Liver (tissue), 9 donors: ENCODE measurements around the gene GATB. TPM values are rescaled to one million over a fixed set of nuclear protein-coding genes. Genes with fewer than 3 reads are reported as not detected.

ENCODE experiments used
- DNase-seq: peaks from one replicate; pipeline ENCODE4 v3.0.0-alpha.2; 2017; ENCODE audit warnings: low spot score
- H3K27ac ChIP-seq, 2 donors: one replicate each; pipeline ENCODE4 v1.7.0; 2013; ENCODE audit warnings: inconsistent platforms in 2 of 2, low read length in 2 of 2, control low read depth in 1 of 2, low read depth in 1 of 2, mild to moderate bottlenecking in 1 of 2
- H3K27me3 ChIP-seq, 4 donors: one replicate each; pipeline versions ENCODE4 v1.6.1 to v1.7.0; 2013; ENCODE audit warnings: low read length in 3 of 4, inconsistent platforms in 1 of 4, mild to moderate bottlenecking in 1 of 4, moderate library complexity in 1 of 4; ENCODE audit not compliant: control insufficient read depth in 4 of 4, insufficient read depth in 4 of 4
- H3K36me3 ChIP-seq, 4 donors: one replicate each; pipeline versions ENCODE4 v1.6.1 to v1.7.0; 2013; ENCODE audit warnings: low read length in 3 of 4, mild to moderate bottlenecking in 3 of 4, low read depth in 1 of 4, moderate library complexity in 1 of 4; ENCODE audit not compliant: control insufficient read depth in 4 of 4, insufficient read depth in 3 of 4
- H3K4me1 ChIP-seq, 4 donors: one replicate each; pipeline versions ENCODE4 v1.6.1 to v1.7.0; 2013; ENCODE audit warnings: low read length in 3 of 4, mild to moderate bottlenecking in 3 of 4, moderate library complexity in 1 of 4; ENCODE audit not compliant: control insufficient read depth in 4 of 4, insufficient read depth in 4 of 4
- H3K4me3 ChIP-seq, 3 donors: one replicate each; pipeline versions ENCODE4 v1.6.1 to v1.7.0; 2013; ENCODE audit warnings: low read length in 3 of 3, control low read depth in 1 of 3, low read depth in 1 of 3, mild to moderate bottlenecking in 1 of 3
- H3K9ac ChIP-seq, 2 donors: one replicate each; pipeline ENCODE4 v1.7.0; 2013; ENCODE audit warnings: low read length in 2 of 2, mild to moderate bottlenecking in 2 of 2, moderate library complexity in 2 of 2, control low read depth in 1 of 2, low read depth in 1 of 2
- H3K9me3 ChIP-seq, 4 donors: one replicate each; pipeline versions ENCODE4 v1.6.1 to v1.7.0; 2013; ENCODE audit warnings: low read length in 3 of 4; ENCODE audit not compliant: control insufficient read depth in 4 of 4
- EGR1 ChIP-seq, 2 donors: IDR thresholded peaks; 2 replicates each; pipeline ENCODE4 v1.6.1; 2016 to 2018; ENCODE audit warnings: antibody characterized with exemption in 2 of 2, low read depth in 2 of 2
- FOXA1 ChIP-seq: IDR thresholded peaks from 2 replicates; pipeline ENCODE4 v1.6.1; 2016; ENCODE audit warnings: antibody characterized with exemption
- FOXA2 ChIP-seq: IDR thresholded peaks from 2 replicates; pipeline ENCODE4 v1.6.1; 2016; ENCODE audit warnings: antibody characterized with exemption
- GABPA ChIP-seq, 2 donors: IDR thresholded peaks in 1 of 2; conservative IDR thresholded peaks in 1 of 2; 2 replicates each; pipeline ENCODE4 v1.6.1; 2016; ENCODE audit warnings: antibody characterized with exemption in 2 of 2, mild to moderate bottlenecking in 1 of 2, moderate library complexity in 1 of 2
- HNF4A ChIP-seq, 2 donors: conservative IDR thresholded peaks; 2 replicates each; pipeline ENCODE4 v1.6.1; 2016; ENCODE audit warnings: antibody characterized with exemption in 2 of 2, mild to moderate bottlenecking in 2 of 2
- HNF4G ChIP-seq: IDR thresholded peaks from 2 replicates; pipeline ENCODE4 v1.6.1; 2016; ENCODE audit warnings: antibody characterized with exemption
- JUND ChIP-seq, 2 donors: IDR thresholded peaks; 2 replicates each; pipeline ENCODE4 v1.6.1; 2016; ENCODE audit warnings: antibody characterized with exemption in 2 of 2
- NR2F2 ChIP-seq: IDR thresholded peaks from 2 replicates; pipeline ENCODE4 v1.6.1; 2016; ENCODE audit warnings: antibody characterized with exemption
- RAD21 ChIP-seq, 2 donors: IDR thresholded peaks; 2 replicates each; pipeline ENCODE4 v1.6.1; 2016; ENCODE audit warnings: antibody characterized with exemption in 2 of 2, mild to moderate bottlenecking in 2 of 2
- RXRA ChIP-seq, 2 donors: IDR thresholded peaks; 2 replicates each; pipeline ENCODE4 v1.6.1; 2017 to 2018; ENCODE audit warnings: antibody characterized with exemption in 2 of 2, mild to moderate bottlenecking in 1 of 2
- SP1 ChIP-seq: IDR thresholded peaks from 2 replicates; pipeline ENCODE4 v1.6.1; 2018; ENCODE audit warnings: antibody characterized with exemption, mild to moderate bottlenecking
- TAF1 ChIP-seq: conservative IDR thresholded peaks from 2 replicates; pipeline ENCODE4 v1.6.1; 2016; ENCODE audit warnings: antibody characterized with exemption, mild to moderate bottlenecking
- YY1 ChIP-seq: IDR thresholded peaks from 2 replicates; pipeline ENCODE4 v1.6.1; 2016; ENCODE audit warnings: antibody characterized with exemption, mild to moderate bottlenecking
- WGBS: extraction: QIAGEN DNeasy Blood & Tissue Kit; methylation state at CpG from one replicate; pipeline ENCODE4 v1.1.7; 2013; 5-methylcytosine and 5-hydroxymethylcytosine counted together
- polyA plus RNA-seq, 2 donors: library from polyadenylated mRNA; stranded (reverse) in 1 of 2; unstranded in 1 of 2; fragments of 200-250 nt in 1 of 2; fragments of >200 nt in 1 of 2; fragmentation: Nextera tagmentation in 1 of 2; extraction: Ambion mirVana in 1 of 2; gene quantifications; one replicate each; pipeline versions ENCODE4 v1.2.1 to v1.2.3, GENCODE V29; 2013 to 2015
- total RNA-seq, 2 donors: library from RNA; depleted of rRNA; stranded (reverse); fragments of >200 nt; gene quantifications; one replicate each; pipeline ENCODE4 v1.2.3, GENCODE V29; 2014
- TF ChIP-seq, protein P1 (sequence below): IDR thresholded peaks from 2 replicates; pipeline ENCODE4 v1.6.1; 2016; ENCODE audit warnings: antibody characterized with exemption
- TF ChIP-seq, protein P2 (sequence below): fragments of 150-350 bp; IDR thresholded peaks from 2 replicates; pipeline ENCODE4 v1.5.1; 2017; ENCODE audit warnings: improper control_type of control experiment, low read depth, low read length; ENCODE audit not compliant: missing input control
- TF ChIP-seq, protein P3 (sequence below): IDR thresholded peaks from 2 replicates; pipeline ENCODE4 v1.6.1; 2016; ENCODE audit warnings: antibody characterized with exemption, mild to moderate bottlenecking
- TF ChIP-seq, protein P4 (sequence below): IDR thresholded peaks from 2 replicates; pipeline ENCODE4 v1.6.1; 2016; ENCODE audit warnings: antibody characterized with exemption
- TF ChIP-seq, protein P5 (sequence below): IDR thresholded peaks from 2 replicates; pipeline ENCODE4 v1.6.1; 2016; ENCODE audit warnings: antibody characterized with exemption
- donor health status: healthy.
- donor health status: healthy.
- donor health status: healthy.
- donor health status: healthy.
- donor health status: healthy.

The GATB gene
- total and polyA plus RNA-seq, 4 donors = 10.4 to 17.3 (median 12.5) TPM

DNA sequence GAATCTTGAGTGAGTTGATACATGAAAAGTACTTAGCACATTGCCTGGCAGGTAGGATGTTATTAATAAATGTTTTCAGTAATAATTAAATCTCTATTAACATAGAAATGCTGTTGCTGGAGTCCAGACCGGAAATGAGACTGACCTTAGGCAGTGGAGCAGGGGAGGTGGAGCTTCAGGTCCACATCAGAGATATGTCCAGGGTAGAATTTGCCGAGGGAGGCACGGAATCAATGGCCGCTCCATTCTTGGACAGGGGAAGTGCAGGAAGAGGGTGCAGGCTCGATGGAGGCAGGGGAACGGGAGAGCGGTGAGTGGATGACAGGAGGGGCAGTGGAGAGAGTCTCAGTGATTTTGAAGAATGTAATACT lies 107.3 kb downstream of the GATB start:
- H3K4me1 ChIP-seq = no peaks in the 10 kb centered on the region
- H3K9me3 ChIP-seq = no peaks in the 10 kb centered on the region
- no peak for DNase-seq
- H3K4me3 ChIP-seq = no peak overlapping the region
- H3K36me3 ChIP-seq = peaks cover 0 to 4% (median 0%) of the 10 kb centered on the region in 4 donors
- H3K9ac ChIP-seq = no peak overlapping the region
- 89% methylated on average over 7 of the region's 7 CpGs for WGBS
- H3K27ac ChIP-seq = no peak overlapping the region
- no peaks in the 10 kb centered on the region for H3K27me3 ChIP-seq
- TF ChIP-seq, protein P1, sequence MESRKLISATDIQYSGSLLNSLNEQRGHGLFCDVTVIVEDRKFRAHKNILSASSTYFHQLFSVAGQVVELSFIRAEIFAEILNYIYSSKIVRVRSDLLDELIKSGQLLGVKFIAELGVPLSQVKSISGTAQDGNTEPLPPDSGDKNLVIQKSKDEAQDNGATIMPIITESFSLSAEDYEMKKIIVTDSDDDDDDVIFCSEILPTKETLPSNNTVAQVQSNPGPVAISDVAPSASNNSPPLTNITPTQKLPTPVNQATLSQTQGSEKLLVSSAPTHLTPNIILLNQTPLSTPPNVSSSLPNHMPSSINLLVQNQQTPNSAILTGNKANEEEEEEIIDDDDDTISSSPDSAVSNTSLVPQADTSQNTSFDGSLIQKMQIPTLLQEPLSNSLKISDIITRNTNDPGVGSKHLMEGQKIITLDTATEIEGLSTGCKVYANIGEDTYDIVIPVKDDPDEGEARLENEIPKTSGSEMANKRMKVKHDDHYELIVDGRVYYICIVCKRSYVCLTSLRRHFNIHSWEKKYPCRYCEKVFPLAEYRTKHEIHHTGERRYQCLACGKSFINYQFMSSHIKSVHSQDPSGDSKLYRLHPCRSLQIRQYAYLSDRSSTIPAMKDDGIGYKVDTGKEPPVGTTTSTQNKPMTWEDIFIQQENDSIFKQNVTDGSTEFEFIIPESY = no peak
- TF ChIP-seq GABPA (IDR thresholded peaks at IDR 0.05 in 1 of 2, conservative IDR thresholded peaks at IDR 0.05 in 1 of 2) (no peak), SP1 (no peak), YY1 (no peak), FOXA1 (no peak), NR2F2 (no peak), RXRA (IDR thresholded peaks at IDR 0.05) (no peak), FOXA2 (no peak), RAD21 (IDR thresholded peaks at IDR 0.05) (no peak), HNF4G (no peak)
- TF ChIP-seq, protein P2, sequence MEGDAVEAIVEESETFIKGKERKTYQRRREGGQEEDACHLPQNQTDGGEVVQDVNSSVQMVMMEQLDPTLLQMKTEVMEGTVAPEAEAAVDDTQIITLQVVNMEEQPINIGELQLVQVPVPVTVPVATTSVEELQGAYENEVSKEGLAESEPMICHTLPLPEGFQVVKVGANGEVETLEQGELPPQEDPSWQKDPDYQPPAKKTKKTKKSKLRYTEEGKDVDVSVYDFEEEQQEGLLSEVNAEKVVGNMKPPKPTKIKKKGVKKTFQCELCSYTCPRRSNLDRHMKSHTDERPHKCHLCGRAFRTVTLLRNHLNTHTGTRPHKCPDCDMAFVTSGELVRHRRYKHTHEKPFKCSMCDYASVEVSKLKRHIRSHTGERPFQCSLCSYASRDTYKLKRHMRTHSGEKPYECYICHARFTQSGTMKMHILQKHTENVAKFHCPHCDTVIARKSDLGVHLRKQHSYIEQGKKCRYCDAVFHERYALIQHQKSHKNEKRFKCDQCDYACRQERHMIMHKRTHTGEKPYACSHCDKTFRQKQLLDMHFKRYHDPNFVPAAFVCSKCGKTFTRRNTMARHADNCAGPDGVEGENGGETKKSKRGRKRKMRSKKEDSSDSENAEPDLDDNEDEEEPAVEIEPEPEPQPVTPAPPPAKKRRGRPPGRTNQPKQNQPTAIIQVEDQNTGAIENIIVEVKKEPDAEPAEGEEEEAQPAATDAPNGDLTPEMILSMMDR = no peak

DNA sequence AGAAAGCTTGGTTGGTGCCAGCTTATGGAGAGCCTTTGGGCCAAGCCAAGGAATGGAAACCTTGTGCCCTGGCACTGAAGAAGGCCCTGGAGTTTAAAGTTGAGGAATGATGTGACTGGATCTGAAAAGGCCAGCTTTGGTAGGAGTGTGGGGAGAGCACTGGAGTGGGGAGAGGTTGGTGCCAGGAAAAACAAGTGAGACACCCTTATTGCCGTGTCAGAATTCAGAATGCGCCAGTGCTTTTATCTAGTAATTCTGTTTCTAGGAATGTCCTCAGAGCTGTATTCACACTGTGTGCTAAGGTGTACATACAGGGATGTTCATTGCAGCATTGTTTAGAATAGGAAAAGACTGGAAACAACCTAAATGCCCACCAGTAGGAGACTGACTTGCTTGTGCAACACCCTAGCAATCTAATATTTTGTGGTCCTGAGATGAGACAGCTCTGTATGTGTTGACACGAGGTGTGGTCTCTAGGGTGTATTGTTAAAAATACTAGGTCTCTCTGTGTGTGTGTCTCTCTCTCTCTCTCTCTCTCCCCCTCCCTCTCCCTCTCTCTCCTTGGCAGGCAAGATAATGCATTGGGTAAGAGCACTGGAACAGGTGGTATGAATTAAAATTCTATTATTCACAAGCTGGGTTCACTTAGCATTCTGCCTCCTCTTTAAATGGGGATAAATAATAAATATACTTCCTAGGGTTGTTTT lies 107.8 kb downstream of the GATB start:
- 95% methylated on average over 3 of the region's 3 CpGs for WGBS
- H3K36me3 ChIP-seq = peaks cover 0 to 4% (median 0%) of the 10 kb centered on the region in 4 donors
- DNase-seq = no peak

More for the DNA sequence above, 107.8 kb downstream of the GATB start:
- no peak overlapping the region for H3K4me3 ChIP-seq
- H3K27me3 ChIP-seq = no peaks in the 10 kb centered on the region
- no peaks in the 10 kb centered on the region for H3K9me3 ChIP-seq
- no peaks in the 10 kb centered on the region for H3K4me1 ChIP-seq
- TF ChIP-seq NR2F2 (no peak), HNF4G (no peak), FOXA1 (no peak), RXRA (IDR thresholded peaks at IDR 0.05) (no peak), EGR1 (IDR thresholded peaks at IDR 0.05; ENCODE audit: low read depth in 2 of 2) (no peak), SP1 (no peak), FOXA2 (no peak), TAF1 (no peak), HNF4A (conservative IDR thresholded peaks at IDR 0.05) (no peak), GABPA (IDR thresholded peaks at IDR 0.05 in 1 of 2, conservative IDR thresholded peaks at IDR 0.05 in 1 of 2) (no peak), RAD21 (IDR thresholded peaks at IDR 0.05) (no peak), JUND (IDR thresholded peaks at IDR 0.05) (no peak)
- TF ChIP-seq, protein P3, sequence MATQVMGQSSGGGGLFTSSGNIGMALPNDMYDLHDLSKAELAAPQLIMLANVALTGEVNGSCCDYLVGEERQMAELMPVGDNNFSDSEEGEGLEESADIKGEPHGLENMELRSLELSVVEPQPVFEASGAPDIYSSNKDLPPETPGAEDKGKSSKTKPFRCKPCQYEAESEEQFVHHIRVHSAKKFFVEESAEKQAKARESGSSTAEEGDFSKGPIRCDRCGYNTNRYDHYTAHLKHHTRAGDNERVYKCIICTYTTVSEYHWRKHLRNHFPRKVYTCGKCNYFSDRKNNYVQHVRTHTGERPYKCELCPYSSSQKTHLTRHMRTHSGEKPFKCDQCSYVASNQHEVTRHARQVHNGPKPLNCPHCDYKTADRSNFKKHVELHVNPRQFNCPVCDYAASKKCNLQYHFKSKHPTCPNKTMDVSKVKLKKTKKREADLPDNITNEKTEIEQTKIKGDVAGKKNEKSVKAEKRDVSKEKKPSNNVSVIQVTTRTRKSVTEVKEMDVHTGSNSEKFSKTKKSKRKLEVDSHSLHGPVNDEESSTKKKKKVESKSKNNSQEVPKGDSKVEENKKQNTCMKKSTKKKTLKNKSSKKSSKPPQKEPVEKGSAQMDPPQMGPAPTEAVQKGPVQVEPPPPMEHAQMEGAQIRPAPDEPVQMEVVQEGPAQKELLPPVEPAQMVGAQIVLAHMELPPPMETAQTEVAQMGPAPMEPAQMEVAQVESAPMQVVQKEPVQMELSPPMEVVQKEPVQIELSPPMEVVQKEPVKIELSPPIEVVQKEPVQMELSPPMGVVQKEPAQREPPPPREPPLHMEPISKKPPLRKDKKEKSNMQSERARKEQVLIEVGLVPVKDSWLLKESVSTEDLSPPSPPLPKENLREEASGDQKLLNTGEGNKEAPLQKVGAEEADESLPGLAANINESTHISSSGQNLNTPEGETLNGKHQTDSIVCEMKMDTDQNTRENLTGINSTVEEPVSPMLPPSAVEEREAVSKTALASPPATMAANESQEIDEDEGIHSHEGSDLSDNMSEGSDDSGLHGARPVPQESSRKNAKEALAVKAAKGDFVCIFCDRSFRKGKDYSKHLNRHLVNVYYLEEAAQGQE = no peak
- TF ChIP-seq, protein P2 = no peak
- TF ChIP-seq, protein P4, sequence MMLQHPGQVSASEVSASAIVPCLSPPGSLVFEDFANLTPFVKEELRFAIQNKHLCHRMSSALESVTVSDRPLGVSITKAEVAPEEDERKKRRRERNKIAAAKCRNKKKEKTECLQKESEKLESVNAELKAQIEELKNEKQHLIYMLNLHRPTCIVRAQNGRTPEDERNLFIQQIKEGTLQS = no peak
- TF ChIP-seq, protein P5, sequence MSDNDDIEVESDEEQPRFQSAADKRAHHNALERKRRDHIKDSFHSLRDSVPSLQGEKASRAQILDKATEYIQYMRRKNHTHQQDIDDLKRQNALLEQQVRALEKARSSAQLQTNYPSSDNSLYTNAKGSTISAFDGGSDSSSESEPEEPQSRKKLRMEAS = no peak
- no peak overlapping the region for H3K27ac ChIP-seq
- no peak overlapping the region for H3K9ac ChIP-seq
